Adipose tissue (tissue), 3 donors: Measurements from ENCODE around the gene GNMT. TPM values are rescaled to one million over a fixed set of nuclear protein-coding genes. Genes with fewer than 3 reads are reported as not detected.
"Not testable (repeated sequence)": the region's sequence is repeated elsewhere in the genome, so short reads cannot be mapped to it uniquely, and the experiment has no call there.

ENCODE experiments used
- H3K27ac ChIP-seq: one replicate; pipeline ENCODE4 v1.5.1; 2013; ENCODE audit warnings: low read depth, low read length
- WGBS, 3 donors: extraction: QIAGEN DNeasy Blood & Tissue Kit; methylation state at CpG; one replicate each; pipeline ENCODE4 v1.1.7; 2013; 5-methylcytosine and 5-hydroxymethylcytosine counted together
- polyA plus RNA-seq, 3 donors: library from polyadenylated mRNA; stranded (reverse); fragments of 200-250 nt; gene quantifications; one replicate each; pipeline ENCODE4 v1.2.3, GENCODE V29; 2013
- donor health status: healthy with polysubstance abuse.
- donor health status: Bipolar disorder and iron deficiency.
- donor health status: healthy.

GNMT gene
- polyA plus RNA-seq, 3 donors, result 0.34 to 267 (median 6.0) TPM

- H3K27ac ChIP-seq, result no peak overlapping the region
- WGBS, 3 donors, result 43 to 80% (median 76%) methylated on average over 9 of the region's 9 CpGs
Measured at GRCh38 chr6:42938987-42939809, 21.4 kb upstream of the GNMT start.

DNA sequence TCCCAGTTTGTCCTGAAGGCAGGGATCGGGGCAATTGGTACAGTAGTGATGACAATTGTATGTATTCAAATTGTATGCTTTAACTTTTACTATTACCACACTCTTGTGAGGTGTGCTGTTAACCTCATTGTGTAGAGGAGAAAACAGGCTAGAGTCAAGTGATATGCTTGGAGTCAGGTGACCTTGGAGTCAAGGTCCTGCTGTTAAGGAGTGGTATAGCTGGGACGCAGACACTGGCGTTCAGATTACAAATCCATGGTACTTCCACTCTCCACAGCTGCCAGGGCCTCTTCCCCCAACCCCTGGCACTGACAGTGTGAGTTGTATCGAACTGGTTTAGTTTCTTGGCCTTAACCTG, 20.8 kb upstream of the GNMT start:
- H3K27ac ChIP-seq, result no peak overlapping the region
- WGBS, 3 donors, result 38 to 87% (median 79%) methylated on average over 4 of the region's 4 CpGs

GRCh38 chr6:42940493-42941045, 20.0 kb upstream of the GNMT start:
- WGBS, 3 donors, result 91 to 98% (median 95%) methylated on average over 6 of the region's 6 CpGs
- no peak overlapping the region for H3K27ac ChIP-seq

DNA sequence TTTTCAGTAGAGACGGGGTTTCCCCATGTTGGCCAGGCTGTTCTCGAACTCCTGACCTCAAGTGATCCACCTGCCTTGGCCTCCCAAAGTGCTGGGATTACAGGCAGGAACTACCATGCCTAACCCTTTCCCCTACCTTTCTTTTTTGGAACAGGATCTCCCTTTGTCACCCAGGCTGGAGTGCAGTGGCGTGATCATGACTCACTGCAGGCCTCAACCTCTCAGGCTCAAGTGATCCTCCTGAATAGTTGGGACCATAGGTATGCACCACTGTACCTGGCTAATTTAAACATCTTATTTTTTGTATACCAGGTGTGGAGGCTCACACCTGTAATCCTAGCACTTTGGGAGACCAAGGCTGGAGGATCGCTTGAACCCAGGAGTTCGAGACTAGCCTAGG, 19.2 kb upstream of the GNMT start:
- WGBS, 3 donors, result 96 to 100% (median 97%) methylated on average over 5 of the region's 5 CpGs
- H3K27ac ChIP-seq, result not testable (repeated sequence)

DNA sequence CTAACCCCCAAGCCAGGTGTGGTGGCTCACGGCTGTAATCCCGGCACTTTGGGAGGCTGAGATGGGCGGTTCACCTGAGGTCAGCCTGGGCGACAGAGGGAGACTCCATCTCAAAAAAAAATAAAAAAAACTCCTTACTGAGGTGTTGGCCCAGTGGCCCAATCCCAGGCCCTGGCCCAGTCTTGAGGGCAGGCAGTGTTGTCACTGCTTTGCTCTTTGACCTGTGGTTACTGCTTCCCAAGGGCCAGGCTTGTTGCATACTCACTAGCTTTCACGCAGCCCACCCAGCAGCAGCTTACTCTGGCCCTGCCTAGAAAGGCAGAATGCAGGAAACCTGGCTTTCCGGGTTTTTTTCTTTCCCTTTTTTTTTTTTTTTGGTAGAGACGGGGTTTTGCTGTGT, 18.1 kb upstream of the GNMT start:
- WGBS, 3 donors, result 68 to 77% (median 76%) methylated on average over 7 of the region's 7 CpGs
- no peak overlapping the region for H3K27ac ChIP-seq

- no peak overlapping the region for H3K27ac ChIP-seq
Measured at GRCh38 chr6:42947950-42948349, 12.6 kb upstream of the GNMT start.

GRCh38 chr6:42952389-42952788, 8.2 kb upstream of the GNMT start:
- WGBS, 3 donors, result 92 to 98% (median 95%) methylated on average over 4 of the region's 4 CpGs
- no peak overlapping the region for H3K27ac ChIP-seq

GRCh38 chr6:42954405-42954804, 6.1 kb upstream of the GNMT start:
- H3K27ac ChIP-seq, result not testable (repeated sequence)
- WGBS, 3 donors, result 81 to 89% (median 87%) methylated on average over 4 of the region's 4 CpGs

DNA sequence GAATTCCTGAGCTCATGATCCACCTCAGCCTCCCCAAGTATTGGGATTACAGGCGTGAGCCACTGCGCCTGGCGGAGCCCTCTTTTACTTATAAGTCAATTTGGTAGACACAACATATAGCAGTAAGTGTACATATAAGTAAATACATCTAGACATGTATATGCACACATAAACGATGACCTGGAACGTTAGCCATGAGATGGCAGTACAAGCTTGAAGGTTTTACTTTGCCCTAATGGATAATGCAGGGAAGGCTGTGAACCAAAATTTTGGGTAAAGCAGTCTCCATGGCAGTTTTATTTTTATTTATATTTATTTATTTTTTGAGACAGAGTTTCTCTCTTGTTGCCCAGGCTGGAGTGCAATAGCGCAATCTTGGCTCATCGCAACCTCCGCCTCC, 2.4 kb upstream of the GNMT start:
- H3K27ac ChIP-seq, result no peak overlapping the region
- 77 to 85% (median 83%) methylated on average over 8 of the region's 8 CpGs for WGBS, 3 donors

DNA sequence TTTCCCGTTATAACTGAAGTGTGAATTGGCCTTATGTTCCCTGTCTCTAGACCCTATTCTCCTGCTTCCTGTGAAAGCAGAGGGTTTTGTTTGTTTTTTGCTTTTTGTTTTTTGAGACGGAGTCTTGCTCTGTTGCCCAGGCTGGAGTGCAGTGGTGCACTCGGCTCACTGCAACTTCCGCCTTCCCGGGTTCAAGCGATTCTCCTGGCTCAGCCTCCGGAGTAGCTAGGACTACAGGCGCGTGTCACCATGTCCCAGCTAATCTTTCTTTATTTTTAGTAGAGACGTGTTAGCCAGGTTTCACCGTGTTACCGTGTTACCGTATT, 674 bp upstream of the GNMT start:
- no peak overlapping the region for H3K27ac ChIP-seq
- 9 to 30% (median 17%) methylated on average over 13 of the region's 13 CpGs for WGBS, 3 donors

DNA sequence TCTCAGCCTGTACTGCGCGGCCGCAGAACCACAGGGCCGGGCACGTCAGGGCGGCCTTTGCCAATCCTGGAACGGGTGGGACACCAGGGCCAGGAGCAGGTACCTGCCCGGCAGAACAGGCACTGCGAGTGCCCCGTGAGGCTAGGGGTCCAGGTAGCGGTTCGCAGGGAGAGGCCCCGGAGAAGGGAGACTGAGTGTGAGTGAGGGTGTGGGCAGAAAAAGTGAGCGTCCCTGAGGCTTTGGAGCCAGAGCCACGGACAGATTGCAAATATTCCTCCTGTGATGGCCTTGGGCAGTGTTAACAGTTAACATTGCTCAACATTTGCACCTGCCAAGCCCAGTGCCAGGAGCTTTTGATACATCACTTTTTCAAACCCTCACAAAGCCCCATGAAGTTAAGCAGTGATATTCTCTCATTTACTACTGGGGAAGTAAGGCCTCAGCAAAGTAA, 491 bp downstream of the GNMT start:
- WGBS, 3 donors, result 12 to 32% (median 24%) methylated on average over 14 to 15 of the region's 15 CpGs
- H3K27ac ChIP-seq, result no peak overlapping the region

DNA sequence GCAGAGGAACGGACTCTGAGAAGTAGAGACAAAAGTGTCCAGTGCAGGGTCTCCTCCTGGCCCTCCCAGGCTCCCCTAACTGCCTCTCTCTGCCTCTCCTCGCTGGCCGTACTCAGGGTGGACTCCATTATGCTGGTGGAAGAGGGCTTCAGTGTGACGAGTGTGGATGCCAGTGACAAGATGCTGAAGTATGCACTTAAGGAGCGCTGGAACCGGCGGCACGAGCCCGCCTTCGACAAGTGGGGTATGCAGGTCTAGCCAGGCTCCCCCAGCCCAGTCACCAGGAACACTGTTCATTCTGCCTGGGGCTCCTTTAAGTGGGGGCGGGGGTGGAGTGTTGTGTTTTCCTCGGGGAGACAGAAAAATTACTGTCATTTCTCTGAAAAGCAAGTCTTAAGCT, 1.5 kb downstream of the GNMT start:
- 85 to 94% (median 90%) methylated on average over 12 of the region's 12 CpGs for WGBS, 3 donors
- no peak overlapping the region for H3K27ac ChIP-seq

DNA sequence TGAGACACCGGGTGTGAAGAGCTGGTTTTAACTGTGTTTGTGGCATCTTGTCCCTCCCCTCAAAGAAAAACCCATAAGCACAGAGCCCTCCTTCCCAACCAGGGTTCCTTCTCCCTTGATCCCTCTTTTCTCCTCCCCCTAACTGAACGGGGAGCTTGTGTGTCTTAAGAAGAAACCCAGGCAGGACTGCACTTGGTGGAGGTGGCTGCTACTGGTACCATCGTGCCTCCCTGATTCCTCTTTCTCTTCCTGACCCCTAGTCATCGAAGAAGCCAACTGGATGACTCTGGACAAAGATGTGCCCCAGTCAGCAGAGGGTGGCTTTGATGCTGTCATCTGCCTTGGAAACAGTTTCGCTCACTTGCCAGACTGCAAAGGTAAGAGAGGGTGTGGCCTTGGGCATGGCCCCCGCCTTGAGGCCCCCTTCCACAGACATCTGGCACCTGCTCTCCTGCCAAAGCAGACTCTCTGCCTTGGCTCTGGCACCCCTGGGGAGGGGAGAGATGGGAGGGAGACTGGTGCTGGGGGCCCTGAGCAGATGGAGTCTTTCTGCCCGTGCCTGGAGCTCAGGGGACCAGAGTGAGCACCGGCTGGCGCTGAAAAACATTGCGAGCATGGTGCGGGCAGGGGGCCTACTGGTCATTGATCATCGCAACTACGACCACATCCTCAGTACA, 2.1 kb downstream of the GNMT start:
- WGBS, 3 donors, result 67 to 91% (median 86%) methylated on average over 13 of the region's 13 CpGs
- no peak overlapping the region for H3K27ac ChIP-seq

DNA sequence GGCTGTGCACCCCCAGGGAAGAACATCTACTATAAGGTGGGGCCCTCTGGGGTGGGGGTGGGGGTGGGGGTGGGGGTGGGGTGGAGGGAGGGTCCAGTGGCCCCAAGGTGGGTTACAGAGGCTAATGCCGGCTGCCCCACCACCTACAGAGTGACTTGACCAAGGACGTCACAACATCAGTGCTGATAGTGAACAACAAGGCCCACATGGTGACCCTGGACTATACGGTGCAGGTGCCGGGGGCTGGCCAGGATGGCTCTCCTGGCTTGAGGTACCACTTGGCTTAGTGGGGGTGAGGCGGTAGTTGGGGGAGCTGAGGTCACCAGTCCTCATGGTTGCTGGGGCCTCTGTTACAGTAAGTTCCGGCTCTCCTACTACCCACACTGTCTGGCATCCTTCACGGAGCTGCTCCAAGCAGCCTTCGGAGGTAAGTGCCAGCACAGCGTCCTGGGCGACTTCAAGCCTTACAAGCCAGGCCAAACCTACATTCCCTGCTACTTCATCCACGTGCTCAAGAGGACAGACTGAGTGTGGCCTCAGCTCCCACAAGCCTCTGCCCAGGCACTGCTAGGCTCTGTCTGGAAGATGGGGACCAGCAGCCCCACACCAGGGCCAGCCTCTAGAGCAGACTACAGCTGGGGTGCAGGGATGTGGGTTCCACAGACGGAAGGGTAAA, 2.8 kb downstream of the GNMT start:
- no peak overlapping the region for H3K27ac ChIP-seq
- WGBS, 3 donors, result 62 to 87% (median 86%) methylated on average over 12 of the region's 12 CpGs

DNA sequence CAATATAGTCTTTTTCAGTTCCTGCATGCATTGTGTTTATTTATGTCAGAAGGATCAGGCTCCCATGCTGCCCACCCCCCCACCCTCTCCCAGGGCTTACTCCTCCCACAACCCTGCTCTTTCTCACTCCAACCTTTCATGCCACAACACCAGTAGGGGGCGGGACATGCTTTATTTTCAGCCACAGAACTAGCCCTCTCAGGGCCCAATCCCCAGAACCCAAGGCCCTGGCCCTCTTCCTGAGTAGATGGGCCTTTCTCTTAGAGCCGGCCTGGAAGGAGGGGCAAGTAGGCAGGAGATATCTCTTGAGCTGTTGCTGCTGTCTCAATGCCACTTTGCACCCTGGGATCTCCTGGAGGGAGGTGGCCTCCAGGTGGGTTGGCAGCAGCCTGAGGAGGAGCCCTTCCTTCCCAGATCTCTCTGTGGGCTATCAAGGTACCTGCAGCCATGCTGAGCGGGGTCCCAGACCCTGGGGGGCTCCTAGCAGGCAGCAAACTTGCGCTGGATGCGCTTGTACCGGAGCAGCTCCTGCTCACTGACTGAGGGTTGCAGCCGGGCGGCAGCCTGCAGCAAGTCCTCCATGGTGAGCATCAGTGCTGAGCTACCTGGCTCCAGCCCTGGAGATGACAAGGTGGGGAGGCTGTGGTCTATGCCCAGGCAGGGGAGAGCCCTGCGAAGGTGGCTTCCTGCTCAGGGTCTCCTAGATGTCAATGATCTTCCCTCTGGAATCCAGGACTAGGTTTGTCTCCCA, 3.5 kb downstream of the GNMT start:
- WGBS, 3 donors, result 83 to 87% (median 83%) methylated on average over 9 of the region's 9 CpGs
- H3K27ac ChIP-seq, result no peak overlapping the region

GRCh38 chr6:42966571-42966970, 6.0 kb downstream of the GNMT start:
- 67 to 80% (median 75%) methylated on average over 7 of the region's 7 CpGs for WGBS, 3 donors
- no peak overlapping the region for H3K27ac ChIP-seq

- no peak overlapping the region for H3K27ac ChIP-seq
- 93 to 95% (median 95%) methylated on average over 11 of the region's 11 CpGs for WGBS, 3 donors
Measured at GRCh38 chr6:42967228-42967627, 6.7 kb downstream of the GNMT start.

GRCh38 chr6:42968126-42968701, 7.7 kb downstream of the GNMT start:
- 94 to 98% (median 96%) methylated on average over 12 of the region's 12 CpGs for WGBS, 3 donors
- no peak overlapping the region for H3K27ac ChIP-seq
